Activated T-helper 17 cell treated with anti-CD3 and anti-CD28 coated beads, Interleukin-2, amount 50 U/mL, for 72 hours (primary cell): ENCODE results near the gene HEPN1. TPM values are rescaled to one million over a fixed set of nuclear protein-coding genes. Genes with fewer than 3 reads are reported as not detected.

Experiments
- ATAC-seq: fragments of 150-1000 bp; cut with Tn5 transposase; replicated peaks from 2 replicates; pipeline ENCODE4 v1.10.0; 2021; ENCODE audit warnings: mild to moderate bottlenecking, moderate library complexity
- H3K27ac Mint-ChIP-seq: one replicate; pipeline ENCODE4 v1.8.0; 2022; ENCODE audit warnings: mixed read lengths
- H3K27me3 Mint-ChIP-seq: one replicate; pipeline ENCODE4 v1.8.0; 2022; ENCODE audit warnings: mixed read lengths
- H3K36me3 Mint-ChIP-seq: one replicate; pipeline ENCODE4 v1.8.0; 2022; ENCODE audit warnings: low read depth, mild to moderate bottlenecking, mixed read lengths
- H3K4me1 Mint-ChIP-seq: one replicate; pipeline ENCODE4 v1.8.0; 2022; ENCODE audit warnings: mixed read lengths
- H3K4me3 Mint-ChIP-seq: one replicate; pipeline ENCODE4 v1.8.0; 2022; ENCODE audit warnings: mild to moderate bottlenecking, mixed read lengths
- H3K9me3 Mint-ChIP-seq: one replicate; pipeline ENCODE4 v1.8.0; 2022; ENCODE audit warnings: mixed read lengths
- total RNA-seq, 2 donors: library from RNA; stranded (reverse); gene quantifications; one replicate each; pipeline ENCODE4 v1.2.3, GENCODE V29; 2022

HEPN1 gene
- total RNA-seq = not detected

GRCh38 chr11:124918950-124919349 lies at the start of gene HEPN1:
TSS of gene HEPN1 (plus strand) at chr11:124919250.
- ATAC-seq = no peak
- no peaks in the 10 kb centered on the region for H3K36me3 Mint-ChIP-seq
- no peaks in the 10 kb centered on the region for H3K27me3 Mint-ChIP-seq
- H3K9me3 Mint-ChIP-seq = no peaks in the 10 kb centered on the region
- no peaks in the 10 kb centered on the region for H3K4me1 Mint-ChIP-seq
- no peak within 1 kb of the TSS for H3K27ac Mint-ChIP-seq
- no peak within 1 kb of the TSS for H3K4me3 Mint-ChIP-seq

DNA sequence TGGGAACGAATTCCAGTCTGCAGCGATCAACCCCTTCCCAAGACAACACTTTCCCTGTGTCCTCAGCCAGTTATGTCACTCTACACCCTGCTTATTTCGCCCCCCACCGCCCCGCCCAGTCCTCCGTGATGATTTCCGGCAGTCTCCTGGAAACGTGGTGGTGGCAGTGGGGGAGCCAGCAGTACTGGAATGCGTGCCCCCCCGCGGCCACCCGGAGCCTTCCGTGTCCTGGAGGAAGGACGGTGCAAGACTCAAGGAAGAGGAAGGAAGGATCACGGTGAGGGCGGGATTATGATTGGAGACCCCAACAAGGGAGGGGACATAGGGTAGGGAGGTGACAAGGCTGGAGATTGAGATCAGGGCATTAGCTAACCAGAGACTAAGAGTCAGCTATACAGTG lies 49.7 kb upstream of the HEPN1 start:
- Mint-ChIP-seq H3K4me1 (peaks cover 11% of the 10 kb centered on the region), H3K9me3 (no peaks in the 10 kb centered on the region), H3K4me3 (peak overlapping the region; percentile 51), H3K27ac (no peak overlapping the region), H3K36me3 (no peaks in the 10 kb centered on the region), H3K27me3 (peaks cover 61% of the 10 kb centered on the region)
- ATAC-seq = no peak

DNA sequence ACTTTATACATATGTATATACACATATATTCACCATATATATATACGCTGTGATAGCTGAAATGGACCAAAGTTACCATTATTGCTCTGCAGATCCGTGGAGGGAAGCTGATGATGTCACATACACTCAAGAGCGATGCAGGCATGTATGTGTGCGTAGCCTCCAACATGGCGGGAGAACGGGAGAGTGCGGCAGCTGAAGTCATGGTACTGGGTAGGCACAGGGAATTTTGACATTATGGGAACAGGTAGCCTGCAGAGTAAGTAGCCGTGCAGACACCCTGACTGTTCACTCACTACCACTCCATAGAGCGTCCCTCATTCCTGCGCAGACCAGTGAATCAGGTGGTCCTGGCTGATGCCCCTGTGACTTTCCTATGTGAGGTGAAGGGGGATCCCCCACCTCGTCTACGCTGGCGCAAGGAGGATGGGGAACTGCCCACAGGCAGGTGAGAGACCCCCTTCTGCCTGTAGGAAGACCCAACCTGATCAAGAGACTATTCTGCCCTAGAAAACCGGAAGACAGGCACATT lies 49.1 kb upstream of the HEPN1 start:
- Mint-ChIP-seq H3K4me3 (no peak overlapping the region), H3K36me3 (no peaks in the 10 kb centered on the region), H3K27me3 (peaks cover 60% of the 10 kb centered on the region), H3K9me3 (no peaks in the 10 kb centered on the region), H3K27ac (no peak overlapping the region), H3K4me1 (peaks cover 11% of the 10 kb centered on the region)
- no peak for ATAC-seq

- Mint-ChIP-seq H3K36me3 (no peaks in the 10 kb centered on the region), H3K9me3 (no peaks in the 10 kb centered on the region), H3K27ac (no peak overlapping the region), H3K27me3 (peaks cover 65% of the 10 kb centered on the region), H3K4me3 (no peak overlapping the region), H3K4me1 (peaks cover 11% of the 10 kb centered on the region)
- no peak for ATAC-seq
Measured at GRCh38 chr11:124870430-124870829, 48.6 kb upstream of the HEPN1 start.

DNA sequence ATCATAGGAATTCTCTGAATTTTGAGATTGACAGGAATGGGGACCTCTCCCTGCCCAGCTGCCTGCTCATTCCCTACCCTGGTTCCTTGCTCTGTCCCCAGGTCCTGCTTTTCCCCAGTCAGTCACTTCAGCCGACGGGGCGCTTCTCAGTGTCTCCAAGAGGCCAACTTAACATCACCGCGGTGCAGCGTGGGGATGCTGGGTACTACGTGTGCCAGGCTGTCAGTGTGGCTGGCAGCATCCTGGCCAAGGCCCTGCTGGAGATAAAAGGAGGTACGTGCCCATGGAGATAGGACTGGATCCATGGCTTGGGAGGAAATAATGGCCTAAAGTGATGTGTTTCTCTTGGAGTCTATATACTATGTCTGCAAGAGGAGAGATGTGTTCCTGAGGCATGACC lies 46.8 kb upstream of the HEPN1 start:
- no peak for ATAC-seq
- peaks cover 54% of the 10 kb centered on the region for H3K27me3 Mint-ChIP-seq
- no peak overlapping the region for H3K27ac Mint-ChIP-seq
- no peak overlapping the region for H3K4me3 Mint-ChIP-seq
- H3K4me1 Mint-ChIP-seq = peaks cover 8% of the 10 kb centered on the region
- no peaks in the 10 kb centered on the region for H3K9me3 Mint-ChIP-seq
- H3K36me3 Mint-ChIP-seq = no peaks in the 10 kb centered on the region

- no peak overlapping the region for H3K4me3 Mint-ChIP-seq
- H3K9me3 Mint-ChIP-seq = no peaks in the 10 kb centered on the region
- peaks cover 6% of the 10 kb centered on the region for H3K4me1 Mint-ChIP-seq
- no peak overlapping the region for H3K27ac Mint-ChIP-seq
- H3K27me3 Mint-ChIP-seq = peaks cover 50% of the 10 kb centered on the region
- ATAC-seq = no peak
- H3K36me3 Mint-ChIP-seq = no peaks in the 10 kb centered on the region
Measured at GRCh38 chr11:124872741-124873140, 46.3 kb upstream of the HEPN1 start.

DNA sequence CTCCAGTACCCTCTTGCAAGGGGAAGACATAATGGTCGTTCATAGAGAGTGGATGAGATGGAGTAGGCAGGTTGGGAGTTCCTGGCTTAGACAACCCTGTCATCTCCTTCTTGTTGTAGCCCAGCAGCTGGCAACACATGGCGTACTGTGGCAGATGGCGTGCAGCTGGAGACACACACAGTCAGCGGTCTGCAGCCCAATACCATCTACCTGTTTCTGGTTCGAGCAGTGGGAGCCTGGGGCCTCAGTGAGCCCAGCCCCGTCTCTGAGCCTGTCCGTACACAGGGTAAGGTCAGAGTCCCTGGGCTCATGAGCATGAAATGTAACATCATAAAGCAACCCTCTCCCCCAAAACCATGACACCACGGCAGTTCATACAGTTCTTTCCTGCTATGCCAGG lies 45.1 kb upstream of the HEPN1 start:
- Mint-ChIP-seq H3K4me3 (no peak overlapping the region), H3K36me3 (no peaks in the 10 kb centered on the region), H3K4me1 (peaks cover 6% of the 10 kb centered on the region), H3K9me3 (no peaks in the 10 kb centered on the region), H3K27me3 (peaks cover 41% of the 10 kb centered on the region), H3K27ac (no peak overlapping the region)
- ATAC-seq = no peak

DNA sequence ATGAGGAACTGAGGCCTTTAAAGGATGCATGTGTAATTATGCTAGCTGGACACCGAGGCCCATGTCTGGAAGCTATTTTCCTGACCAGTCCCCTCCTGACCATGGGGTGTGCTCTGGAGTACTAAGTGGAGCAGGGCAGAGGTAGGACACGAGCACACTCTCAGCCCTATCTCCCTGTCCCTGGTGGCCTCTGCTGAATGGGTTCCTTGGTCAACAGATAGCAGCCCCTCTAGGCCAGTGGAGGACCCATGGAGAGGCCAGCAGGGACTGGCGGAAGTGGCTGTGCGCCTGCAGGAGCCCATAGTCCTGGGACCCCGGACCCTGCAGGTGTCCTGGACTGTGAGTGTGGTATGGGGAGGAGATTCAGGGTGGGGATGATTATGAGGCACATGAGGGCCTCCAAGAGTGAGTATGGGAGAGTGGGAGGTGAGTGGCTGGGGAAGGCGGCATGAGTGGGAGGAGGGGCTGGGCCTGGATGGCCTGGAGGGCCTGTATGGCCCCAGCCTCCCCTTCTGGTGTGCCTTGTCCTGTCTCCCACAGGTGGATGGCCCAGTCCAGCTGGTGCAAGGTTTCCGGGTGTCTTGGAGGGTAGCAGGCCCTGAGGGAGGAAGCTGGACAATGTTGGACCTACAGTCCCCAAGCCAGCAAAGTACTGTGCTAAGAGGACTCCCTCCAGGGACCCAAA lies 44.3 kb upstream of the HEPN1 start:
- no peak for ATAC-seq
- H3K9me3 Mint-ChIP-seq = no peaks in the 10 kb centered on the region
- H3K4me1 Mint-ChIP-seq = no peaks in the 10 kb centered on the region
- H3K27ac Mint-ChIP-seq = no peak overlapping the region
- no peaks in the 10 kb centered on the region for H3K36me3 Mint-ChIP-seq
- peak overlapping the region; percentile 80 for H3K4me3 Mint-ChIP-seq
- peaks cover 36% of the 10 kb centered on the region for H3K27me3 Mint-ChIP-seq

DNA sequence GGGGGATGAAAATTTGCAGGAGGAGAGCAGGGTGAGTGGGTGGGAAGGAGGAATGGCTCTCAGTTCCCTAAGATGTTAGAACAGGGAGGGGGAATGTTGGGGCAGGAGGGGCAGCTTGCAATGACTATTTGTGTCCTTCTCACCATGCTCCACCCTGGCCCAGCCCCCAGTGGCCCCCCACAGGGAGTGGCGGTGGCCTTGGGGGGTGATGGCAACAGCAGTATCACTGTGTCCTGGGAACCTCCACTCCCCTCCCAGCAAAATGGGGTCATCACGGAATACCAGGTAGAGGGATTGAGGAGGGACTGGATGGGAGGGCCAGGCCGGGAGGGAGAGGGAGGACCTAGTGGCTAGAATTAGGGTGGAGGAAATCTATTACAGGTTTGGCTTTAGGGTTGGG lies 43.6 kb upstream of the HEPN1 start:
- ATAC-seq = no peak
- H3K27me3 Mint-ChIP-seq = peaks cover 29% of the 10 kb centered on the region
- peak overlapping the region; percentile 80 for H3K4me3 Mint-ChIP-seq
- no peaks in the 10 kb centered on the region for H3K36me3 Mint-ChIP-seq
- peak overlapping the region; percentile 47 for H3K27ac Mint-ChIP-seq
- H3K4me1 Mint-ChIP-seq = no peaks in the 10 kb centered on the region
- no peaks in the 10 kb centered on the region for H3K9me3 Mint-ChIP-seq

DNA sequence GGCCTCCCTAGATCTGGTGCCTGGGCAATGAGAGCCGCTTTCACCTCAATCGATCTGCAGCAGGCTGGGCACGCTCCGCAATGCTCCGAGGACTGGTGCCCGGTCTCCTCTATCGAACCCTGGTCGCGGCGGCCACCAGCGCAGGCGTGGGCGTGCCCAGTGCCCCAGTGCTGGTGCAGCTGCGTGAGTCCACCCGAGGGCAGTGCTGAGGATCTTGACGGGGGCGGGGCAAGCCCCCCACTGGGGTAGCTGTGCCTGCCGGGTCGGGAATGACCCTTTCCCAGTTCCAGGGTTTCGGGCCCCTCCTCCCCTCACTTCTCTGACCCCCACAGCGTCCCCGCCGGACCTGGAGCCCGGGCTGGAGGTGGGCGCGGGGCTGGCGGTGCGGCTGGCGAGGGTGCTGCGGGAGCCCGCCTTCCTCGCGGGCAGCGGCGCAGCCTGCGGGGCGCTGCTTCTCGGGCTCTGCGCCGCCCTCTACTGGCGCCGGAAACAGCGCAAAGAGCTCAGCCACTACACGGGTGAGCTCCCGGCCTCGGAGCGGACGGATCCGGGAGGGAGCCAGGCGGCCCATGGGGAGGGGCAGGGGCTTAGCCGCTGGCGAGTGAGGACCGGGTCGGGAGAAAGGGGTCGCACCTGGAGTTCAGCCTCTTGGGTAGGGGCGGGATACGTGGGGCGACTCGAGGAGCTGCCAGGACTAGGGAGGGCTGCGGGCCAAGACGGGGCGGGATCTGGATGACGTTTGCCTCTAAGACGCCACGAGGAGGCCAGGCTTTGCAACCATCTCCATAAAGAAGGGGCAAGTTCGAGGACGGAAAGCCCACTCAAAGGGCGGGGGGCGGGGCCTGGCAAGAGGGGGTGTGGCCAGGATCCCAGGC lies 42.9 kb upstream of the HEPN1 start:
- Mint-ChIP-seq H3K4me3 (peak overlapping the region; percentile 80), H3K4me1 (no peaks in the 10 kb centered on the region), H3K36me3 (no peaks in the 10 kb centered on the region), H3K27me3 (peaks cover 24% of the 10 kb centered on the region), H3K9me3 (no peaks in the 10 kb centered on the region), H3K27ac (peak overlapping the region; percentile 73)
- ATAC-seq = peak; percentile 97

DNA sequence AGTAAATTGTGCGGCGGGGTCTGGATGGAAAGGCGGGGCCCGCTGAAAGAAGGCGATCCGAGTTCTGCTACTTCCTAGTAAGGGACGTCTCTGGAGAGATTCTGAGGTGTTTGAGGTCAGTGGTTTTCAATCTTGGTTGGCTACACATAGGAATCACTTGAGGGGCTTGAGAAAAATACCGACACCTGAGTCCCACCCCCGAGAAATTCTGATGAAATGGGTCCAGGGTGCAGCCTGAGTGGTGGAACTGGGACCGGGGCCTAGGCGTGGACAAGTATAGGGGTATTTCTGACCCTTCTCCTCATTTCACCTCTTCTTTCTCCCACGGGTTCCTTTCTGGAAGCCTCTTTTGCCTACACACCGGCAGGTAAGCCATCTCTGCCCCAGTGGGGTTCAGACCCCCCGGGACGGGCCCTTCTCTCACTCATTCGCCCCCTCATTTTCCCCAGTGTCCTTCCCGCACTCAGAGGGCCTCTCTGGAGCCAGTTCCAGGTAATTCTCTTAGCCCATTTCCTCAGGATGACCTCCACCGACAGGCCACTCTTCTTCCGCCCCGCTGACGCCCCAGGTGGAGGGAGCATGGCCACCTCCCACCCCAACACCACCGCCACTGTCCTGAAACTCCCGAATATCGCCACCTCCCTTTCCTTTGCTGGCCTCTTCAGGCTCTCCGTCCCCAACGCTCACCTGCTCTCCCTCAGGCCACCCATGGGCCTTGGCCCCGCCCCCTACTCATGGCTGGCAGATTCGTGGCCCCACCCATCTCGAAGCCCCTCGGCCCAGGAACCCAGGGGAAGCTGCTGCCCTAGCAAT lies 42.0 kb upstream of the HEPN1 start:
- Mint-ChIP-seq H3K9me3 (no peaks in the 10 kb centered on the region), H3K27me3 (peaks cover 24% of the 10 kb centered on the region), H3K4me1 (no peaks in the 10 kb centered on the region), H3K4me3 (peak overlapping the region; percentile 80), H3K36me3 (no peaks in the 10 kb centered on the region), H3K27ac (peak overlapping the region; percentile 73)
- ATAC-seq = no peak

- peak overlapping the region; percentile 80 for H3K4me3 Mint-ChIP-seq
- no peaks in the 10 kb centered on the region for H3K9me3 Mint-ChIP-seq
- ATAC-seq = no peak
Measured at GRCh38 chr11:124877631-124877909, 41.5 kb upstream of the HEPN1 start.

DNA sequence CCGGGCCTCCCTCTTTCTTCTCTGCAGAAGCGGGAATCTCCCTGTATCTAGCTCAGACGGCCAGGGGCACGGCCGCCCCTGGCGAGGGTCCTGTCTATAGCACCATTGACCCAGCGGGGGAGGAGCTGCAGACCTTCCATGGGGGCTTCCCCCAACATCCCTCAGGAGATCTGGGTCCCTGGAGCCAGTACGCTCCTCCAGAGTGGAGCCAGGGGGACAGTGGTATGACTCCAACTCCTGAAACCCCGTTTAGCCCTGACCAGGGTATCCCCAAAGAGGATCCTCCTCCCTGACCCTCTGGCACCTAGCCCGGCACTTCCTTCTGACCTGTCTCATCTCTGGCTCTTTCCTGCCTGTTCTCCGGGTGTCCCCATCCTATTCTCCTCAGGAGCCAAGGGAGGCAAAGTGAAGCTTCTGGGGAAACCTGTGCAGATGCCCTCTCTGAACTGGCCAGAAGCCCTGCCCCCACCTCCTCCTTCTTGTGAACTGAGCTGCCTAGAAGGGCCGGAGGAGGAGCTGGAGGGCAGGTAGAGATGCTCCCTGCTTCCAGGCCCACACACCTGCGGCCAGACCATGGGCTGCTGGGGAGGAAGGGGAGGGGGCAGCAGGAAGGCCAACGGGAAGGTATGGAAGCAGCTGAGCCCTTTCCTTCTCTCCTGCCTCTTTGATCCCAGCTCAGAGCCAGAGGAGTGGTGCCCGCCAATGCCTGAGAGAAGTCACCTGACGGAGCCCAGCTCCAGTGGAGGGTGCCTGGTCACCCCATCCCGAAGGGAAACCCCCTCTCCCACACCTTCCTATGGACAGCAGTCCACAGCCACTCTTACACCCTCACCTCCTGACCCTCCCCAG lies 40.9 kb upstream of the HEPN1 start:
- Mint-ChIP-seq H3K36me3 (no peaks in the 10 kb centered on the region), H3K9me3 (no peaks in the 10 kb centered on the region), H3K27me3 (peaks cover 17% of the 10 kb centered on the region), H3K4me3 (peak overlapping the region; percentile 80), H3K4me1 (no peaks in the 10 kb centered on the region), H3K27ac (peak overlapping the region; percentile 73)
- no peak for ATAC-seq

More at GRCh38 chr11:124877631-124877909, 41.5 kb upstream of the HEPN1 start:
- H3K27me3 Mint-ChIP-seq = peaks cover 21% of the 10 kb centered on the region
- no peaks in the 10 kb centered on the region for H3K36me3 Mint-ChIP-seq
- H3K4me1 Mint-ChIP-seq = no peaks in the 10 kb centered on the region
- peak overlapping the region; percentile 73 for H3K27ac Mint-ChIP-seq
